CMK (cell line): ENCODE measurements around the gene TMEM80.
"Not testable (repeated sequence)": the region's sequence is repeated elsewhere in the genome, so short reads cannot be mapped to it uniquely, and the experiment has no call there.

Source experiments
- DNase-seq: peaks from one replicate; pipeline ENCODE4 v3.0.0-alpha.2; 2010; ENCODE audit warnings: low read depth

The TMEM80 gene

DNA sequence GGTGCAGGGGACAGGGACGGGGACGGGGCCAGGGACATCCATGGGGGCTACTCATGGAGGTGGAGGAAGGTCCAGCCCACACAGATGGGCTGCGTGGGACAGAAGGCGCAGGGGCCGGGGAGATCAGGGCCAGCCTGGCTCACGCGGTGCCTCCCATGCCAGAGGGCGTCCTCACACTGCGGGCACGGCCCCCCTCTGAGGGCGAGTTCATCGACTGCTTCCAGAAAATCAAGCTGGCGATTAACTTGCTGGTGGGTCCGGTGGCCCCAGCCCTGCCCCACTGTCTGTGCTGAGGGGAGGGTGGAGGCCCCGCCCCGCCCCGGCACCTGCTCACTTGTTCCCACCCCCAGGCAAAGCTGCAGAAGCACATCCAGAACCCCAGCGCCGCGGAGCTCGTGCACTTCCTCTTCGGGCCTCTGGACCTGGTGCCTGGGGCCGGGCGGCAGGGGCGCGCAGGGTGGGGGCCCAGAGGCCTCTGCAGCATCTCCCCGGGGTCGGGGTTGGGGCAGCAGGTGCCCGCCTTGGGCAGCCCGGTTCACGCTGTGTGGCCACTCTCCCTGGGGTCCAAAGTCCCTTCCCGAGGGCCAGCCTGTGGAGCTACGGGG is 26.2 kb downstream of the TMEM80 start:
- no peak for DNase-seq

GRCh38 chr11:722346-722811 is 26.8 kb downstream of the TMEM80 start:
- no peak for DNase-seq

- no peak for DNase-seq
Observed at GRCh38 chr11:723120-723883, 27.7 kb downstream of the TMEM80 start.

- DNase-seq = no peak
Observed at GRCh38 chr11:724049-724777, 28.6 kb downstream of the TMEM80 start.

DNA sequence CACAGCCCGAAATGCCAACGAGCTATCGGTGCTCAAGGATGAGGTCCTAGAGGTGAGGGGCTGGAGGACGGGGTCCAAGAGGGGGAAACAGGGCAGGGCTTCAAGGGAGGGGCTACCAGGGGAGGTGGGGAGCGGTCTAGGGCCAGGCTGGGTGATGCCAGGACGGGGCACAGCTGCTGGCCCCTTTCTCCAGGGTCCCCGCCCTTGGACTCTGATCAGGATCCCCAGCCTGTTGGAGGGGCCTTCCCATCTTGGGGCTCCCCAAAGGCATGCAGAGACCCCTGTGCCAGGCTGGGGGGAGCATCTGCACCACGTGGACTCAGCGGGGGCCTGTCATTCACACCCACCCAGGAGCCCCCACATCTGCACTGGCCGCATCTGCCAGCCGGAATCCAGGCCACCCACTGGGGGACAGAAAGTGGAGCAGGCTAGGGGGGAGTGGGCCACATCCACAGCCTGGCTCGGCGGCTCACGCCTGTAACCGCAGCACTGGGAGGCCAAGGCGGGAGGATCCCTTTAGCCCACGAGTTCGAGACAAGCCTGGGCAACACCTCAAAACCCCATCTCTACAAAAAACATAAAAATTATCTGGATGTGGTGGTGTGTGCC is 29.3 kb downstream of the TMEM80 start:
- no peak for DNase-seq

DNA sequence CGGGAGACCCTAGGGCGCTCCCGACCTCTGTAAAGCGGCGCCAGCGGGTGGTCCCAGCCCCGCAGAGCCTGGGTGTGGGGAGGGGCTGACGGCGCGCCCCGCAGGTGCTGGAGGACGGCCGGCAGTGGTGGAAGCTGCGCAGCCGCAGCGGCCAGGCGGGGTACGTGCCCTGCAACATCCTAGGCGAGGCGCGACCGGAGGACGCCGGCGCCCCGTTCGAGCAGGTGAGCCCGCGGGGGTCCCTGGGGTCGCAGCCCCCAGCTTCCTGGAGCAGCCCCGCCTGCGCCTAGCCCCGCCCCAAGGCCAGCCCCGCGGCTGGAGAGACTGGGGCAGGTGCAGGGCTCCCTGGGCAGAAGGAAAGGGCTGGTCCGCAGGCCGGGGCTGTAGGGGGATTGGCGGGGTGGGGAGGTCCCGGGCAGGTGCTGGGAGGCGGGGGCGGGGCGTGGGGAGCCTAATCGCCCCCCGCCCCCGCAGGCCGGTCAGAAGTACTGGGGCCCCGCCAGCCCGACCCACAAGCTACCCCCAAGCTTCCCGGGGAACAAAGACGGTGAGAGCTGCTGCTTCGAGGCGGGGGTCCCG is 30.1 kb downstream of the TMEM80 start:
- DNase-seq = no peak

GRCh38 chr11:726278-727220 is 30.9 kb downstream of the TMEM80 start:
- no peak for DNase-seq

DNA sequence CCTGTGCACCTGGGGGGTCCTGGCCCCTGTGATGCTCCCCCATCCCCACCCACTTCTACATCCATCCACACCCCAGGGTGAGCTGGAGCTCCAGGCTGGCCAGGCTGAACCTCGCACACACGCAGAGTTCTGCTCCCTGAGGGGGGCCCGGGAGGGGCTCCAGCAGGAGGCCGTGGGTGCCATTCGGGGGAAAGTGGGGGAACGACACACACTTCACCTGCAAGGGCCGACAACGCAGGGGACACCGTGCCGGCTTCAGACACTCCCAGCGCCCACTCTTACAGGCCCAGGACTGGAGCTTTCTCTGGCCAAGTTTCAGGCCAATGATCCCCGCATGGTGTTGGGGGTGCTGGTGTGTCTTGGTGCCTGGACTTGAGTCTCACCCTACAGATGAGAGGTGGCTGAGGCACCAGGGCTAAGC is 31.7 kb downstream of the TMEM80 start:
- DNase-seq = no peak

DNA sequence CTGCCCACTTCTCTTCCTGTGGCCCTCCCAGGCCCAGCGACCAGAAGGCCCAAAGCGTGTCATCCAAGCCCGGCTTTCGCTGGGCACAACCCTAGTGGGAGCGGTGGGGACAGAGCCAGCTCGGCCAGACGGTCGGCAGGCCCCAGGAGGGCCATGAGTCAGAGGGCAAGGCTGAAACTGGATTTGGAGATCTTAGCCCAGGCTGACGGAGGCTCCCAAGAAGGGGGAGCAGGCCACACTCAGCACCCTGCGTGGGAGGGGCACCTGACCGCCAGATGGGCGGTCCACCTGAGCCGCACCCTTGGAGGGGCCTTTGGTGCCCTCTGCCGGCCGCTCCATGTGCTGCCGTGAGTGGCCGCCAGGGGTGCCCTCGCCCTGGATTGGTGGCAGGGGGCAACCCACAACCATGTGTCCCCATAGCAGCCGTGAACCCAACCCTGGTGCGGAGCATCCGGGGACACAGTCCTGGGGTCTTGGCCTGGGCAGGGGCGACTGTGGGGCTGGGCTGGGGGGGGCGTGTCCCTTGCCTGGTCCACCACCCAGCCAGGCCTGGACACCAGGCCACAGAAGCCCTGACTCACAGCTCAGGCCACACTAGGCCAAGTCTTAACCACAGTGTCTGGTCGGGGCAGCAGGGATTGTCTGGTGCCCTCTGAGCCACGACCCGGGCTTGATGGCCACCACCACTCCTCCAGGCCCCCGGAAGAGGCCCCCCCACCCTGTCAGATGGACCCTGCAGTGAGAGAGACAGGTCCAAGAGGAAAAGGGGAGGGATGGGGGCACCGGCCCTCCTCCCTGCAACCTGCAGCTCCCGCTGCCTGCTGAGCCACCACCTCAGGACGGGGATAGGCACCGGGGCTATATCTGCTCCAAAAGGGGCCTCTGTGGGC is 32.5 kb downstream of the TMEM80 start:
- no peak for DNase-seq

- DNase-seq = no peak
Observed at GRCh38 chr11:728901-729491, 33.4 kb downstream of the TMEM80 start.

DNA sequence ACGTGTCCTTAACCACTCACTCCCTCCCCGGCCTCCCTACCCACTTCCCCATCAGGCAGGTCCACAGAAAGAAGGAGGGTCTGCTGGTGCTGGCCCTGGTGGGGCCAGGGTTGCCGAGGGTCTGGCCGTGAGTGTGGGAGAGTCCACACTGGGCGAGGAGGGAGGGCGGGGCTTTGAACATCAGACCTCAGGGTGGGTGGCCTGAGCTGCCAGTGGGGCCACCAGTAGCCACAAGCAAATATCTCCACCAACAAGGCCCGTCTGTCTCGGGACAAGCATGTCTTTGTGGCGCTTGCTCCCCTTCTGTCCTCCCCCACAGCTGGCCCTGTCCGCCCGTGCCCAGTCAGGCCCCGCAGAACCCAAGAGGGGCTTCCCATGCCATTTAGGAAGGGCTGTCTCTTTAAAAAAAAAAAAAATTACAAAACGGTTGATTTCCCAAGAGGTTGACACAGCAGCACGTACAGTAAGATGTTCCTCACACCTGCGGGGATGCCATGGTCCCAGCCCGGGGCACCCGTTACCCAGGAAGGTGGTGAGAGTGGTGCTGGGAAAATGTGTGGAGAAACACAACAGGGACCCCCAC is 34.0 kb downstream of the TMEM80 start:
- DNase-seq = no peak

GRCh38 chr11:733072-733471 is 37.5 kb downstream of the TMEM80 start:
- no peak for DNase-seq

GRCh38 chr11:734541-734940 is 38.9 kb downstream of the TMEM80 start:
- DNase-seq = not testable (repeated sequence)

DNA sequence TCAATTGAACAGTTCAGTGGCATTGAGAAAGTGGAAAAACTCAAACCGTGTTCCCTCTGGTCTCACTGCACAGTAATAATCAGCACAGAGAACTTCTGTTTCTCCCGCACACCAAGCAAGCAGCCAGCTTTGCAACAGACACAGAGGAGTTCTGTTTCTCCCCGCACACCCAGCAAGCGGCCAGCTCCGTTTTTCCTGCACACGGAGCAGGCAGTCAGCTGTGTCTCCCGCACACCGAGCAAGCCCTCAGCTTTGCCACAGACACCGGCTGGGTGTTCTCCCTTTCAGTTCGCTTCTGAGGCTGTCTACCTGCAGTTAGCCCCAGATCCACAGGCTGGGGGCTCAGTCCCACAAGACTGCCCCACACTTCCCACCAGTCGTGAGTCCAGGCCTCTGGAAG is 41.8 kb downstream of the TMEM80 start:
- DNase-seq = no peak

- DNase-seq = not testable (repeated sequence)
Observed at GRCh38 chr11:737899-738298, 42.3 kb downstream of the TMEM80 start.

- no peak for DNase-seq
Observed at GRCh38 chr11:742156-742546, 46.5 kb downstream of the TMEM80 start.

DNA sequence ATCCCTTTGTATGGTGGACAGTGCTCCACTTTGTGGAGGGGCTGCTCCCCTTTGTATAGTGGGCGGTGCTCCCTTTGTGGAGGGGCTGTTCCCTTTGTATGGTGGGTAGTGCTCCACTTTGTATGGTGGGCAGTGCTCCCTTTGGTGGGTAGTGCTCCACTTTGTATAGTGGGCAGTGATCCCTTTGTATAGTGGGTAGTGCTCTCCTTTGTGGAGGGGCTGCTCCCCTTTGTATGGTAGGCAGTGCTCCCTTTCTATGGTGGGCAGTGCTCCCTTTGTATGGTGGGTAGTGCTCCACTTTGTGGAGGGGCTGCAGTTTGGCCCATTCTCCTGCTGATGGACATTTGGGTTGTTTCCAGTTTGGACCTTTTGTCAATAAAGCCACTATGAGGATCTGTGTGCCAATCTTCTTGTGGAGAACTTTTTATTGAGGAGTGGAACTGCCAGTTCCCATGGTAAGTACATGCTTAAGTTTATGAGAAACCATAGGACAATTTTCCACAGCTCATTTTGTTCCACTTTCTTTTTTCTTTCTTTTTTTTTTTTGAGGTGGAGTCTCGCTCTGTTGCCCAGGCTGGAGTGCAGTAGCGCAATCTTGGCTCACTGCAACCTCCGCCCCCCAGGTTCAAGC is 47.1 kb downstream of the TMEM80 start:
- DNase-seq = no peak

GRCh38 chr11:745428-745827 is 49.8 kb downstream of the TMEM80 start:
- DNase-seq = no peak
